HG03045 (cell line): ENCODE results near the gene SEPTIN12.
A peak's percentile ranks its signal among the peaks of the same experiment; 100 is the strongest.

Experiments
- ATAC-seq: cut with Tn5 transposase; IDR thresholded peaks from one replicate; pipeline ENCODE4 v1.9.1; 2021; ENCODE audit warnings: mild to moderate bottlenecking, moderate library complexity; ENCODE audit not compliant: unreplicated experiment

Gene SEPTIN12

DNA sequence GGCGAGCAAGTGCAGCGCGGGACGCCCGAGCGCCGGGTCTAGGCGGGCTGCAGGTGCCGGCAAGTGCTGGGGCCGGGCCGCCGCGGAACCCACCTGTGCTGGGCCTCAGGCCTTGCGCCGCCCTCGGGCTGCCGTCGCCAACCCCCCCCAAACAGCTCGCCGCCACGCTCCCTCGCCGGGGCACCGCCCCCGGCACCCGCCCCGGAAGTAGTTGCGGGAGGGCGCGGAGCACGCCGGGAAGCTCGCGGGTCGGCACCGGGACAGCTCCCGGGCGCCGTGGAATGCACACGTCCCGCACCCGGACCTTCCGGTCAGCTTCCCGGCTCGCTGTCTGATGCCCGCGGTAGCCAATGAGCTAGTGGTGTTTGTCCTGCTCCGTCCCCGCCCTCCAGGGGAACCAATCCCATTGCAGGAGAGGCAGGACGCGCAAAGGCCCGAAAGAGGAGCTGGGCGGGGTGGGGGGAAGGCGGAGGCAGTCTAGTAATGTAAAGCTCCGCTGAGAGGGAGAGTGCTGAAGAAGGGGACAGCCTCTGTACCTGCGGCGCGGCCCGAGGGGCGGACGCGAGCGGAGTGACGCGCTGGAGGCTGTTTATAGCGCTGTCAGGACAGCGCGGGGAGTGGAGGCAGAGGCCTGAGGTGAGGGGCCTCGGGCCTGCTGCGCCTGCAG, 53.9 kb downstream of the SEPTIN12 start, which contains the start of the genes ANKS3 and DNAAF8:
Gene ANKS3 (minus strand): TSS at position 209 of the 667 bp plus-strand sequence. CDS start 4,122 bp downstream, outside the sequence.
Gene DNAAF8 (plus strand): TSS at position 475 of the 667 bp plus-strand sequence. CDS start 1,978 bp downstream, outside the sequence.
- ATAC-seq = peak; percentile 78

GRCh38 chr16:4733747-4734062, 54.4 kb downstream of the SEPTIN12 start:
- no peak for ATAC-seq

GRCh38 chr16:4733211-4733742, 54.9 kb downstream of the SEPTIN12 start:
- no peak for ATAC-seq

DNA sequence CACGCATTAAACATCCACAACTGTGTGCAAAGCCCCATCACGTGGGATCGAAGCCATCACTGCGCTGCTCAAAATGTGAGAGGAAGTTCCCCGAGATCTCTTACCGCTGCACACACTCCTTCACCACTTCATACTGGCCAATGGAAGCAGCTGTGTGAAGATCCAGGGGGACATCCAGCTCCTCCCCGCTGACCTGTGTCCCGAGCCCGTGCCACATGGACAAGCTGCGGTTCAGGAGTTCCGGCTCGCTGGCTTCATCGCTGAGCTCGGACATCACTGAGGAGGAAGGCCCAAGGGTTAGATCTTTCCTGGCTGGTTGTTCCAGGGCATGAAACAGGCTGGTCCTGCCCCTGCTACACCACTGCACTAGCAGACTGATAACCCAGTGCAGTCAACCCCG, 58.3 kb downstream of the SEPTIN12 start:
- no peak for ATAC-seq

DNA sequence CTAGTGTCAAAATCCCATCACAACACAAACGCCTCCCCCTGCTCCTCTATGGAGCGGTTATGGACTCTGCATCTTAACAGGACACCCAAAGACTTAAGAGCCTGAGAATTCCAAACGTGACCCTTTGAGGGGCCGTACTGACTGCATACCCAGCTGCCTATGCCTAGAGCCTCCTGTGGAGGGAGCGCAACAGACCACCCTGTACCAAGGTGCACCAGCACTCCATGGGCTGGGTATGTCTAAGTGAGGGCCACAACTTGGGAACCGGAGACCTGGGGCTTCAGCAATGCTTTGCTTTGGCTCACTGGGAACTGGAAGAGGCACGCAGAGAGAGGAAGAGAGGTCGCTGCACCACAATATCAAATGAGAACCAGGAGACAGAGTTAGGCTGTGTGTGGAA, 59.5 kb downstream of the SEPTIN12 start:
- no peak for ATAC-seq
